ENCODE data around the gene OR2A1.
A peak's percentile ranks its signal among the peaks of the same experiment; 100 is the strongest.
"Not testable (repeated sequence)": the region's sequence is repeated elsewhere in the genome, so short reads cannot be mapped to it uniquely, and the experiment has no call there.

Gene OR2A1

DNA sequence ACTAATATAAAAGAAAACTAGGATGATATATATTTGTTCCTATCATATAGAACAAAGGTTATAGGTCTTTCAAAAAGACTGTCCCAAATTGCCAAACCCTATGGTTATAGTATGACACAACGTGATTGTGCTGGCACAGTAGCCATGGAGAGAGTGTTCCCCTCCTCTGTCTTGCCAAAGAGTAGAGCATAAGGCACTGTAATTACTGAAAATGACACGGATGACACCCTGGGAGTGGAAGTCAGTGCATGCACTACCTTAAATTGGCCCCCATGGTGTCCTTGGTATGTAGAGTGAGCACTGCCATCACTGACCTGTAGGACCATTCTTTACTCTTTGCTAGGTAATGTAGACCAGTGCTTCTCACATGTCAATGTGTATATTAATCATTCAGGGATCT, 7.1 kb upstream of the OR2A1 start:
- H3K4me3 Mint-ChIP-seq, H3K36me3 Mint-ChIP-seq, DNase-seq, CTCF ChIA-PET, H3K4me1 Mint-ChIP-seq, H3K27me3 Mint-ChIP-seq, H3K9me3 Mint-ChIP-seq, H3K27ac Mint-ChIP-seq: not testable (repeated sequence)

GRCh38 chr7:144309702-144310101, 2.5 kb upstream of the OR2A1 start:
- H3K9me3 Mint-ChIP-seq, H3K4me3 Mint-ChIP-seq, H3K27ac Mint-ChIP-seq, H3K27me3 Mint-ChIP-seq, CTCF ChIA-PET, DNase-seq, H3K36me3 Mint-ChIP-seq, H3K4me1 Mint-ChIP-seq: not testable (repeated sequence)

DNA sequence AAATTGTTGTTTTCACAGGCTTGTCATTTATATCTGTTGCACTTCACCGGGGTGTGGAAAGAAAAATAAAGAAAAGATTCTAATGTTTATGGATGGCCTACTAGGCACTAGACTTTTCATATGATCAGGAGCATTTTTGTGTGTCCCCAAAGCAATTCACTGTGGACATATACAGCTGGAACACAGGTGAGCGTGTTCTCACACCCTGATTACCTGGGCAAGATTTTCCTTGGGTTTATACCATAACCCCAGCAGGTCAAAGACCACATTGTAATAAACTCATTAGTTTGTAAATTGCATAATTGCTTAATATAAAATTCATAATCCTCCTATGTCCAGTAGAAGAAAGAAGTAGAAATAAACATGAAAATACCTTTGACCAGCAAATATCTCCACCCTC, 1.0 kb upstream of the OR2A1 start:
- H3K27ac Mint-ChIP-seq, DNase-seq, H3K4me1 Mint-ChIP-seq, H3K9me3 Mint-ChIP-seq, H3K4me3 Mint-ChIP-seq, H3K36me3 Mint-ChIP-seq, CTCF ChIA-PET, H3K27me3 Mint-ChIP-seq: not testable (repeated sequence)

DNA sequence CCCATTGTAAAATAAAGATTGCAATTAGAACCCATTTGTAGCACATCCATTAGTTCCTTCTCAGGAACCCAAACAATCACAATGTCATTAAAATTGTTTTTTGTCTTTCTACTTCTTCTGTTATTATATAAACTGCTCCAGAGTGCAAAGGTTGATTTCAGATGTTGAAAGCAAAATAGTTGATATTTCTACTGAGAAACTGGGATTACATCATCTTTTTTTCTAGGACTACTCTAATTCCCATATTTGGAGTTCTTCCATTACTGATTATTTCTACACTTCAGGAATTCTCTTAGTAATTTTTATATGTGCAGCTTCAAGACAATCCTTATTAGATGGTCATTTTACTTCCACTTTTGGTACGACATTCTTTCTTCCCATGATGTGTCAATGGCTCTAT, 5.3 kb downstream of the OR2A1 start:
- H3K9me3 Mint-ChIP-seq, H3K36me3 Mint-ChIP-seq, H3K4me1 Mint-ChIP-seq, H3K27me3 Mint-ChIP-seq, H3K4me3 Mint-ChIP-seq, DNase-seq, H3K27ac Mint-ChIP-seq, CTCF ChIA-PET: not testable (repeated sequence)

GRCh38 chr7:144319547-144319946, 7.3 kb downstream of the OR2A1 start:
- H3K36me3 Mint-ChIP-seq, H3K27me3 Mint-ChIP-seq, H3K4me3 Mint-ChIP-seq, H3K4me1 Mint-ChIP-seq, H3K9me3 Mint-ChIP-seq, DNase-seq, H3K27ac Mint-ChIP-seq, CTCF ChIA-PET: not testable (repeated sequence)

GRCh38 chr7:144321677-144322206, 9.5 kb downstream of the OR2A1 start:
- H3K9me3 Mint-ChIP-seq, H3K36me3 Mint-ChIP-seq, CTCF ChIA-PET, H3K27me3 Mint-ChIP-seq, H3K4me3 Mint-ChIP-seq, H3K4me1 Mint-ChIP-seq, H3K27ac Mint-ChIP-seq, DNase-seq: not testable (repeated sequence)

- DNase-seq, H3K36me3 Mint-ChIP-seq, H3K9me3 Mint-ChIP-seq, H3K4me1 Mint-ChIP-seq, H3K27ac Mint-ChIP-seq, H3K27me3 Mint-ChIP-seq, H3K4me3 Mint-ChIP-seq, CTCF ChIA-PET: not testable (repeated sequence)
Observed at GRCh38 chr7:144323359-144323758, 11.1 kb downstream of the OR2A1 start.

DNA sequence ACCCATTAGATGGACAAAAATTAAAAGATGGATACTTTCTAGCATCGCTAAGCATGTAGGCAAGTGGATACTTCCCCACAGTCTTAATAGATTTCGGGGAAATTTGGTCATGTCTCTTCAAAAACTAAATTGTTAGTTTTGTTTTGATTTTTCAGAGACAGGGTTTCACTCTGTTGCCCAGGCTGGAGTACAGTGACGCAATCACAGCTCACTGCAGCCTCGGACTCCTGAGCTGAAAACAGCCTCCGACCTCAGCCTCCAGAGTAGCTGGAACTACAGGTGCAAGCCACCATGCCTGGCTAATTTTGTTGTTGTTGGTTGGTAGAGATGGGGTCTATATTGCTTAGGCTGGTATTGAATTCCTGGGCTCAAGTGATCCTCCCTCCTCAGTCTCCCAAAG, 13.6 kb downstream of the OR2A1 start:
- H3K4me1 Mint-ChIP-seq, CTCF ChIA-PET, H3K4me3 Mint-ChIP-seq, H3K27me3 Mint-ChIP-seq, H3K36me3 Mint-ChIP-seq, H3K27ac Mint-ChIP-seq, H3K9me3 Mint-ChIP-seq, DNase-seq: not testable (repeated sequence)

DNA sequence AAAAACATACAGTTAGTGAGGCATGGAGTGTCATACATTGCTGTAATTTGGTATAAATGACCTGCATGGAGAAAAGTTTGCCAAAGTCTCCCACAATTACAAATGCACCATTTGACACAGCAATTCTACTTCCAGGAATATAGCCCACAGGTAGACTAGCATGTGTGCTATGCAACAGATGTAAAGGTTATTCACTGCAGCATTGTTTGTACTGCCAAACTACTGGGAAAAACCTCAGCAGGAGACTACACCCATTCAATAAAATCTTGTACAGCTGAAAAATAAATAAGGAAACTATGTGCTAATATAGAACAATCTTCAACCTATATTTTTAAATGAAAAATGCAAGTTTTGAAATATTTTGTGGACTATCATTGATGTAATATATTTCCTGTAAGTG, 17.8 kb downstream of the OR2A1 start:
- H3K4me3 Mint-ChIP-seq, CTCF ChIA-PET, H3K36me3 Mint-ChIP-seq: not testable (repeated sequence)

DNA sequence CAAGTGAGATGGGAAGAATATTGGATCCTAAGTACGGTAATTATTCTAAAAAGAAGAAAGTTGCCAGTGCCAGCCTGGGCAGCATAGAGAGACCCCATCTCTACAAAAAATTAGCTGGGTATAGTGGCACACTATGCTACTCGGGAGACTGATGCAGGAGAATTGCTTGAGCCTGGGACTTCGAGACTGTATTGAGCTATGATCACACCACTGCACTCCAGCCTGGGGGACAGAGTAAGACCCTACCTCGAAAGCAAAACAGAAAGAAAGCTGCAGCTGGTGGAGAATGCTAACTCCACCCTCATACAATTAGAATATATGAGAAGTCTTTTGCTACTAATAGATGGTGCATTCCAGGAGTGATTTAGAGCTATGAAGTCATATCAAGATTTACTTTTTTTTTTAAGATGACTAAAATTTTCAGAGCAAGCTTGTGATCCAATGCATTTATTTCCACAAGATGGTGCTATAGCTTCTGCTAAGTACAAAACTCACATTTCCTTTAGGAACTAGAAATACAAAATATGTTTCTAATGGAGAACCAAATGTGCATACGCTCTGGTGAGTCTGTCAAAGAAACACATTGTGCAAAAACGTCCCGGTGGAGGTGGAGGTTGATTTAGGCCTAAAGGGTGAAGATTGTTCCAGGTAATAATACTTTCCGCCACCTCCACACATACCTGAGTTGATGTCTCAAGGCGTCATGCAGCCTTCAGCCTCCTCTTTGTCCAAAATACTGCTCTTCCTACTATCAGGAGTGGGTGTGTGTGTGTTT, 19.2 kb downstream of the OR2A1 start:
- DNase-seq, H3K36me3 Mint-ChIP-seq, H3K4me3 Mint-ChIP-seq, H3K4me1 Mint-ChIP-seq, CTCF ChIA-PET, H3K9me3 Mint-ChIP-seq, H3K27me3 Mint-ChIP-seq, H3K27ac Mint-ChIP-seq: not testable (repeated sequence)

More for the DNA sequence above, 17.8 kb downstream of the OR2A1 start:
- H3K9me3 Mint-ChIP-seq, H3K27ac Mint-ChIP-seq, H3K4me1 Mint-ChIP-seq, H3K27me3 Mint-ChIP-seq, DNase-seq: not testable (repeated sequence)

- H3K4me1 Mint-ChIP-seq, H3K9me3 Mint-ChIP-seq, H3K27me3 Mint-ChIP-seq, DNase-seq, CTCF ChIA-PET, H3K4me3 Mint-ChIP-seq, H3K36me3 Mint-ChIP-seq, H3K27ac Mint-ChIP-seq: not testable (repeated sequence)
Observed at GRCh38 chr7:144331996-144332288, 19.7 kb downstream of the OR2A1 start.

- H3K4me3 Mint-ChIP-seq, H3K27me3 Mint-ChIP-seq, DNase-seq, CTCF ChIA-PET, H3K9me3 Mint-ChIP-seq, H3K27ac Mint-ChIP-seq, H3K36me3 Mint-ChIP-seq: not testable (repeated sequence)
- H3K4me1 Mint-ChIP-seq: peaks cover 13% of the 10 kb centered on the region
Observed at GRCh38 chr7:144348625-144349024, 36.4 kb downstream of the OR2A1 start.

GRCh38 chr7:144351667-144352066, 39.4 kb downstream of the OR2A1 start:
- H3K27me3 Mint-ChIP-seq, CTCF ChIA-PET, DNase-seq, H3K9me3 Mint-ChIP-seq, H3K36me3 Mint-ChIP-seq, H3K4me3 Mint-ChIP-seq, H3K27ac Mint-ChIP-seq: not testable (repeated sequence)
- peaks cover 18% of the 10 kb centered on the region for H3K4me1 Mint-ChIP-seq

GRCh38 chr7:144355176-144355822, 43.1 kb downstream of the OR2A1 start, which contains the start of gene ARHGEF5:
Gene ARHGEF5, plus strand, starts transcription at chr7:144355402. Its CDS starts 7,268 bp downstream, at chr7:144362670.
- CTCF ChIA-PET, H3K27me3 Mint-ChIP-seq: not testable (repeated sequence)
- peaks cover 21% of the 10 kb centered on the region for H3K4me1 Mint-ChIP-seq

DNA sequence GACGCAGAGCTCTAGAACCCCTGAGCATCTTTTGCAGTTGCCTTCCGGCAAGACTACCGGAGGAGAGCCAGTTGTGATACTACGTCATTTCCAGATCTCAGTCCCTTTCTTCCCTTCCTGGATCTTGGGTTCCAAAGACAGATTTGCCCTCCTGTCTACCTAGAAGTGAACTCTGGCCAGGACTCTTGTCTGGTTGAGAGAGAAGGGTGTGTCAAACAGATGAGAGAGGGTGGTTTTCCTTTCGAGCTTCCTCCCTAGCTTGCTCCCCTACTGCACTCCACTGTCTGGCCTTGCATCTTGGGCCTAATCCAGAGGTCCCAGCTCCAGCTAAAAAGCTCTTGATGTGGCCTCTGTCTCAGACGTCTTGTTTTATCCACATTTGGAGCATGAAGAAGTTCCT, 44.0 kb downstream of the OR2A1 start:
- H3K4me3 Mint-ChIP-seq, CTCF ChIA-PET, H3K9me3 Mint-ChIP-seq, H3K27me3 Mint-ChIP-seq, H3K36me3 Mint-ChIP-seq, H3K27ac Mint-ChIP-seq, DNase-seq: not testable (repeated sequence)
- peaks cover 19% of the 10 kb centered on the region for H3K4me1 Mint-ChIP-seq

More at GRCh38 chr7:144355176-144355822, 43.1 kb downstream of the OR2A1 start, which contains the start of gene ARHGEF5:
- Mint-ChIP-seq H3K4me3 (peak within 1 kb of the TSS; percentile 91), H3K27ac (peak within 1 kb of the TSS; percentile 90)
- not testable (repeated sequence) for H3K36me3 Mint-ChIP-seq, DNase-seq, H3K9me3 Mint-ChIP-seq
